ENCODE results near the gene NR4A3.

Gene NR4A3

DNA sequence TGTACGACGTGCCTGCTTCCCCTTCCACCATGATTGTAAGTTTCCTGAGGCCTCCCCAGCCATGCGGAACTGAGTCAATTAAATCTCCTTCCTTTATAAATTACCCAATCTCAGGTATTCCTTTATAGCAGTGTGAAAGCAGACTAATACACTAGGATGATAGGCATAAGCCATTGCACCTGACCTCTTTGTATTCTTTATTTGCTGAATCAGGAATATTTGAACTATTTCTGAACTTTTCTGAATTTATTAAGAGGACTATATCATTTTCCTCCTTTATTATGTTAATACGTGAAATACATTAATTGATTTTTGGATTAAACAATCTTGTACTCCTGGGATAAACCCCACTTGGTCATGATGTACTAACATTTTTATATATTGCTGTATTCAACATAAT is 28.2 kb upstream of the NR4A3 start:
- Histone ChIP-seq H3K4me1 (ENCODE audit: control insufficient read depth, insufficient read depth, low read length) (no peaks in the 10 kb centered on the region), H3K27ac (ENCODE audit: insufficient read depth, low read depth, low read length, poor library complexity, severe bottlenecking) (no peak overlapping the region), H3K9me3 (ENCODE audit: control insufficient read depth, low read length) (no peaks in the 10 kb centered on the region), H3K4me3 (ENCODE audit: insufficient read depth, low read depth, low read length) (no peak overlapping the region), H3K27me3 (ENCODE audit: control insufficient read depth, insufficient read depth, low read length, poor library complexity, severe bottlenecking) (no peaks in the 10 kb centered on the region), H3K36me3 (ENCODE audit: control insufficient read depth, insufficient read depth, low read length) (no peaks in the 10 kb centered on the region)
- WGBS, 2 experiments = 88 to 91% methylated on average over 3 of the region's 4 CpGs

DNA sequence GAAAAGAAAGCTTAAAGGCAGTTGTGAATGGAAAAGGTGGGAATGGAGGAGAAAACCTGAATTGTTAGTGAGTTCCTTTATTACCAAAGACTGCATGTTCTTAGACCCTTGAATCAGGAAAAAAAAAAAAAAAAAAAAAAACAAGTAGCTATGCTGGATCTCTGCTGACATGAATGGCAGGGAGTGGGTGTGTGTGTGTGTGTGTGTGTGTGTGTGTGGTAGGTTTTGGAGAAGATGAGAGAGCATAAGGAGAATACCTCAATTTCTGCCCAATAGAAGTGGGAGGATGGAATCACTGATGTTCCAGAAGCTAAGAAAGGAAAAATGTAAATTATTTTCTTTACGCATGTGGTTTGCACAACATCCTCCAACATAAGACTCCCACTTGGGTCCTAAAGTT is 25.5 kb upstream of the NR4A3 start:
- H3K4me1 ChIP-seq (ENCODE audit: control insufficient read depth, insufficient read depth, low read length) = no peaks in the 10 kb centered on the region
- H3K36me3 ChIP-seq (ENCODE audit: control insufficient read depth, insufficient read depth, low read length) = no peaks in the 10 kb centered on the region
- 100% methylated on average over 1 of the region's 1 CpG for WGBS, 2 experiments
- no peaks in the 10 kb centered on the region for H3K27me3 ChIP-seq (ENCODE audit: control insufficient read depth, insufficient read depth, low read length, poor library complexity, severe bottlenecking)
- no peak overlapping the region for H3K4me3 ChIP-seq (ENCODE audit: insufficient read depth, low read depth, low read length)
- no peaks in the 10 kb centered on the region for H3K9me3 ChIP-seq (ENCODE audit: control insufficient read depth, low read length)
- H3K27ac ChIP-seq (ENCODE audit: insufficient read depth, low read depth, low read length, poor library complexity, severe bottlenecking) = no peak overlapping the region

DNA sequence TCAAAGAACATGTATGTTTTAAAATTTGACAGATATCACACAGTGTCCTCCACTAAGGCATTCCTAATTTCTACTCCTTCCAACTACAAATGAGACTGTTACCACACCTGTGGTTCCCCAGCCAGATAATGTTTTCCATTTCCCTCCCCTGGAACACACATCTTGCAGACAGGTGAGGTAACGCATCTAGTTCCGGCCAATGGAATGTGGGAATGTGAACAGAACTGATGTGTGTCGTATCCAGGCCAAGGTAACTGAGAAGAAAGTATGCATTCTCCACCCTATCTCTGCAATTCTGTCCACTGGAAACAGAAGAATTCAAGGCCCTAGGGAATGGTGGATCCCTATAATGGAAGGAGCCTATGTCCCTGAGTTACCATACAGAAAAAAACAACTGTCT is 19.9 kb upstream of the NR4A3 start:
- Histone ChIP-seq H3K4me1 (ENCODE audit: control insufficient read depth, insufficient read depth, low read length) (no peaks in the 10 kb centered on the region), H3K9me3 (ENCODE audit: control insufficient read depth, low read length) (no peaks in the 10 kb centered on the region), H3K36me3 (ENCODE audit: control insufficient read depth, insufficient read depth, low read length) (no peaks in the 10 kb centered on the region), H3K27ac (ENCODE audit: insufficient read depth, low read depth, low read length, poor library complexity, severe bottlenecking) (no peak overlapping the region), H3K27me3 (ENCODE audit: control insufficient read depth, insufficient read depth, low read length, poor library complexity, severe bottlenecking) (no peaks in the 10 kb centered on the region), H3K4me3 (ENCODE audit: insufficient read depth, low read depth, low read length) (no peak overlapping the region)
- 98 to 100% methylated on average over 3 of the region's 3 CpGs for WGBS, 2 experiments

DNA sequence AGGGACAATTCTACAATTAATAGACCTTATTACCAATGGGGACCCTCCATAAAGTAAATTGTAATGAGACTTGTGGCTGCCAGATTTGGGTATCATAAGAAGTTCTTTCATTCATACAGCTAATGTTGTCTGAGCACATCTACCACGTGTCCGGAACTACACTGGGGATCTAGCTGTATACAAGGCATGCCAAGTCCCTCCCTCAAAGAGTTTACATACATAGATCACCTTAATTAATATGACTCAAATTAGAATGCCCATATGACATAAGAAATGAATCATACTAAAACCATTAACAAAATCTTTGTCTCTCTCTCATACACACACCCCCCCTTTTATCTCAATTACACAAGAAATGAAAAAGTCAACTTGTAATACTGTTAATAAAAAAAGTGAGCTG is 18.0 kb upstream of the NR4A3 start:
- Histone ChIP-seq H3K4me1 (ENCODE audit: control insufficient read depth, insufficient read depth, low read length) (no peaks in the 10 kb centered on the region), H3K9me3 (ENCODE audit: control insufficient read depth, low read length) (no peaks in the 10 kb centered on the region), H3K27ac (ENCODE audit: insufficient read depth, low read depth, low read length, poor library complexity, severe bottlenecking) (no peak overlapping the region), H3K4me3 (ENCODE audit: insufficient read depth, low read depth, low read length) (no peak overlapping the region), H3K36me3 (ENCODE audit: control insufficient read depth, insufficient read depth, low read length) (no peaks in the 10 kb centered on the region), H3K27me3 (ENCODE audit: control insufficient read depth, insufficient read depth, low read length, poor library complexity, severe bottlenecking) (no peaks in the 10 kb centered on the region)
- 95 to 100% methylated on average over 2 of the region's 2 CpGs for WGBS, 2 experiments

DNA sequence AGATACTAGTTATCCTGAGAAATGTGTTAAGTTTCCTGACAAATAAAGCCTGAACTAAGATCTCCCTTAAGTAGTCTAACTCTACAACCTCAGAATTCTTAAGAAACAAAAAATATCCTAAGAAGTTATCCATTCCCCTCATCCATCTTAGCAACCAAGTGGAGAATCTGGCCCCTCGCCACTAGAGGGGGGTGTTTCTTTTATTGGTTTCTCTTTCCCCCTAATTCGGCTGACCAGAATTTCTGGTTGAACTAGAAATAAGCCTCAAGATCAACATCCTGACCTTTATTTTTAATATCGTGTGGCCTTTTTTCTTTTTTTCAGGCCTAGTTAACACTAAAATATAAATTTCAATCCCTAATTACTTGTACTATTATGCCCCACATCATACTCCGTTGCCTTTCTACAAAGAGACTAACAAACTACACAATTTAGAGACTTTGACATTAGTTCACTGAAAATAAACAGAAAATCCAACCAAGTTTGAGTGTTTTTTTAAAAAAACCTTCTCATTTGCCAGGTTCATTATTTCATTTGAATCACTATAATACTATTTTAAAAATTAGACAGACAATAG is 14.3 kb upstream of the NR4A3 start:
- 63 to 74% methylated on average over 3 to 4 of the region's 4 CpGs for WGBS, 2 experiments
- Histone ChIP-seq H3K9me3 (ENCODE audit: control insufficient read depth, low read length) (no peaks in the 10 kb centered on the region), H3K27me3 (ENCODE audit: control insufficient read depth, insufficient read depth, low read length, poor library complexity, severe bottlenecking) (no peaks in the 10 kb centered on the region), H3K4me1 (ENCODE audit: control insufficient read depth, insufficient read depth, low read length) (no peaks in the 10 kb centered on the region), H3K27ac (ENCODE audit: insufficient read depth, low read depth, low read length, poor library complexity, severe bottlenecking) (no peak overlapping the region), H3K36me3 (ENCODE audit: control insufficient read depth, insufficient read depth, low read length) (no peaks in the 10 kb centered on the region), H3K4me3 (ENCODE audit: insufficient read depth, low read depth, low read length) (no peak overlapping the region)

DNA sequence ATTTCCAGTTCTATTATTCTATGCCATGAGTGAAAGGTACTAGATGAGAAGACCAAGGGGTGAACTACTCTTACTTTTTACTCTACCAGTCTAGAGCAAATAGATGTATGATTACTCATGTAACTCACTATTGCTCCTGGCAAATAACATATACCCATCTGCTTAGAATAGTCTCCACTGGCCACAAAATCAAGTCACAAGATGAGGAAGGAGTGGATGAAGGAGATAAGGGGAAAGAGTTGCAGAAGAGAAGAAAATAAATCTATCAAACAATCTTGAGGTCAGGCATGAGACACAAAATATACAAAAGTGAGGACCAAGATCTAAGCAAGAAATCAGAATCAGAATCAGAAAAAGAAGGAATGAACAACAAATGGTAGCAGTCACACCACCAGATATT is 13.7 kb upstream of the NR4A3 start:
- Histone ChIP-seq H3K4me3 (ENCODE audit: insufficient read depth, low read depth, low read length) (no peak overlapping the region), H3K27ac (ENCODE audit: insufficient read depth, low read depth, low read length, poor library complexity, severe bottlenecking) (no peak overlapping the region), H3K9me3 (ENCODE audit: control insufficient read depth, low read length) (no peaks in the 10 kb centered on the region), H3K36me3 (ENCODE audit: control insufficient read depth, insufficient read depth, low read length) (no peaks in the 10 kb centered on the region), H3K27me3 (ENCODE audit: control insufficient read depth, insufficient read depth, low read length, poor library complexity, severe bottlenecking) (no peaks in the 10 kb centered on the region), H3K4me1 (ENCODE audit: control insufficient read depth, insufficient read depth, low read length) (no peaks in the 10 kb centered on the region)

DNA sequence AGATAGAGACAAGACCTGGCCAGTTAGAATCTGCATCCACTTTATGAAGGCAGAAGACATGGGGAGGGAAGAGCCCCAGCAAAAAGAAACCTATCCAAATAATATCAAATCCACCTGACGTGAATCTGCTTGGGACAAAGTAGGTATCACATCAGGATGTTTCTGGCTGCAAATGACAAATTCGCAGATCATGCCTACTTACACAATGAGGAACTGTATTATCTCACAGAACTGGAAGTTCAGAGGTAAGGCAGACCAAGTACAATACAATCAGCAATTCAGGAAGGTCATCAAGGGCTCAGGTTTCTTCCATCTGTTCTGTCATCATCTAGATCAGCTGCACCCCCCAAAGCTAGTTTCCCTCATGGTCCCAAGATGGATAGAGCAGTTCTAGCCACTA is 13.2 kb upstream of the NR4A3 start:
- no peaks in the 10 kb centered on the region for H3K4me1 ChIP-seq (ENCODE audit: control insufficient read depth, insufficient read depth, low read length)
- H3K36me3 ChIP-seq (ENCODE audit: control insufficient read depth, insufficient read depth, low read length) = no peaks in the 10 kb centered on the region
- 94 to 96% methylated on average over 2 of the region's 2 CpGs for WGBS, 2 experiments
- H3K9me3 ChIP-seq (ENCODE audit: control insufficient read depth, low read length) = no peaks in the 10 kb centered on the region
- no peak overlapping the region for H3K27ac ChIP-seq (ENCODE audit: insufficient read depth, low read depth, low read length, poor library complexity, severe bottlenecking)
- no peak overlapping the region for H3K4me3 ChIP-seq (ENCODE audit: insufficient read depth, low read depth, low read length)
- H3K27me3 ChIP-seq (ENCODE audit: control insufficient read depth, insufficient read depth, low read length, poor library complexity, severe bottlenecking) = no peaks in the 10 kb centered on the region

DNA sequence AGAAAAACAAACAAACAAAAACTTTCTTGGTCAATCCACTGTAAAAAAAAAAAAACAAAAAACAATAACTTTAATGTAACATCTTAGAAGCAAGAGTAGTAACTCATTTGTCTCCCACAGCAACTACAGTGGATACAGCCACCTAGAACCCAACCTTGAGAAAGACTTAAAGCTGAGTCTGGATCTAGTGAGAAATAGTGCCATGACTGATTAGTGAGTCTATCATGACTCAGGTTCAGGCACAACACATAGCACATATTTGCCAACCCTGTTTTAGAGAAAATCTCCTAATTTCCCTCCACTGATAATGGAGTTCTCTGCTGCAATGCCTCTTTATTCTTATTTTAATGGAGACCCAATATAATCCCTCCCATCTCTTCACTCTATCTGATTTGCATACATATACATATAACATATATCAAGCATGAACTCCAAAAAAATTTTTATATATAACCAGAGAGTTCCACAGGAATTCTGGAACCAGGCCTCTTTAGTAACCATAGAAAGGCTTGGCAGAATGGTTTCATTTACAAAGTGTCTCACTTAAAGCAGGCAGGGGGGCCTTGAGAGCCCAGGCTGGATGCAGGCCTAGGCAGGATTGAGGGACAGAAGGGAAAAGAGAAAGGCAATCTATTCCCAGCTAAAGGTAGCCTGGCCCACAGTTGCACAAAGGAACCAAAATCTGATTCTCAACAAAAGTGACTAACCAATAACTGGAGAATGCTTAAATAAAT is 11.9 kb upstream of the NR4A3 start:
- Histone ChIP-seq H3K27me3 (ENCODE audit: control insufficient read depth, insufficient read depth, low read length, poor library complexity, severe bottlenecking) (no peaks in the 10 kb centered on the region), H3K36me3 (ENCODE audit: control insufficient read depth, insufficient read depth, low read length) (no peaks in the 10 kb centered on the region), H3K4me1 (ENCODE audit: control insufficient read depth, insufficient read depth, low read length) (no peaks in the 10 kb centered on the region), H3K9me3 (ENCODE audit: control insufficient read depth, low read length) (no peaks in the 10 kb centered on the region), H3K27ac (ENCODE audit: insufficient read depth, low read depth, low read length, poor library complexity, severe bottlenecking) (no peak overlapping the region), H3K4me3 (ENCODE audit: insufficient read depth, low read depth, low read length) (no peak overlapping the region)

DNA sequence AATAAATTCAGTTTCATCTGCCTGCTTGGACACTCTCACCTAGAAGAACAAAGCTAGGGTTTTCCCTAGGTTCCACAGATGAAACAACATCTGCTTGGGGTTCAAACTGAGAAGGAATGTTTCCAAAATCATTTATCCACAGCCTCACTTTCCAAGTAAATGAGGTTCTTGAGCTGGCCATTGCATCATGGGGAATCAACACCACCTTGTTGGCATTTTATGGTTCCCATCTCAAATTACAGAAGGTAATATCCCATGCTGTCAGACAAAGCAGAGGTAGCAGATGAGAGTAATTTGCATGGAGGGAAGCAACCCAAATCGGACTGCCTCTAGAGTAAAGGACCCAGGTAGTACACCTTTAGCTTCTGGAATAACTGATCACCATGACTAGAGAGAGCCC is 10.5 kb upstream of the NR4A3 start:
- WGBS, 2 experiments = 39 to 52% methylated on average over 1 of the region's 1 CpG

DNA sequence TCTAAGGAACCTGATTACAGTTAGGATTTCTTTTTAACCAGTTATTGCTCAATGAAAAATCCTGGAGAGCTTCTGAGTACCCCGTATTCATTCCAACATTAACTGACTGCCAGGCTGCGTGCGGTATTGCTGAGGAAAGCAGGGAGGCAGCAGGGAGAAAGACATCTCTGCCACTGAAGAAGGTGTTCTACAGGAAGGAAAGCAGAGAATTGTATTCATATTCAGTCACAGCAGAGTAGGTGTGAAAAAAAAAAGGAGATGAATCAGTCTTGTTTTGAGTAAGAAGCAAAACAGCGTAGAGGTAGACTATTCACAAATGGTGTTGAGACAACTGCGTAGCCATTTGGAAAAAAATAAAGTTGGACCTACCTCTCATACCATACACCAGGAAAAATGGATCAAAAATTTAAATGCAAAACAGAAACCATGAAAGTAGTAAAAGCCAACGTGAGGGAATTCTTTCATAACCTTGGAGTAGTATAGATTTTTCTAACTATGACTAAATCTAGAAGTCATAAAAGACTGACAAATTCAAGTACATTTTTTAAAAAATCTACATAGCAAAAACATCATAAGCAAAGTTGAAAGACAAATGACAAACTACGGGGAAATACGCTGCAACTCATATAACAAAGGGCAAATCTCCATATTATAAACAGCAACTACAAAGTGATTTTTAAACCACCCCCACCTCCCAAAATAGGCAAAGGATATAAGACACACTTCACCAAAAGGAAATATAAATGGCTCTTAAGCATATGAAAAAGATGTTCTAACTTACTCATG is 9.9 kb upstream of the NR4A3 start:
- WGBS, 2 experiments = 78 to 83% methylated on average over 7 of the region's 8 CpGs
- Histone ChIP-seq H3K36me3 (ENCODE audit: control insufficient read depth, insufficient read depth, low read length) (no peaks in the 10 kb centered on the region), H3K27me3 (ENCODE audit: control insufficient read depth, insufficient read depth, low read length, poor library complexity, severe bottlenecking) (no peaks in the 10 kb centered on the region)

More for the DNA sequence above, 10.5 kb upstream of the NR4A3 start:
- Histone ChIP-seq H3K27ac (ENCODE audit: insufficient read depth, low read depth, low read length, poor library complexity, severe bottlenecking) (no peak overlapping the region), H3K27me3 (ENCODE audit: control insufficient read depth, insufficient read depth, low read length, poor library complexity, severe bottlenecking) (no peaks in the 10 kb centered on the region), H3K4me3 (ENCODE audit: insufficient read depth, low read depth, low read length) (no peak overlapping the region), H3K9me3 (ENCODE audit: control insufficient read depth, low read length) (no peaks in the 10 kb centered on the region), H3K36me3 (ENCODE audit: control insufficient read depth, insufficient read depth, low read length) (no peaks in the 10 kb centered on the region), H3K4me1 (ENCODE audit: control insufficient read depth, insufficient read depth, low read length) (no peaks in the 10 kb centered on the region)

More for the DNA sequence above, 9.9 kb upstream of the NR4A3 start:
- Histone ChIP-seq H3K4me1 (ENCODE audit: control insufficient read depth, insufficient read depth, low read length) (no peaks in the 10 kb centered on the region), H3K27ac (ENCODE audit: insufficient read depth, low read depth, low read length, poor library complexity, severe bottlenecking) (no peak overlapping the region), H3K9me3 (ENCODE audit: control insufficient read depth, low read length) (no peaks in the 10 kb centered on the region), H3K4me3 (ENCODE audit: insufficient read depth, low read depth, low read length) (no peak overlapping the region)
